Lower leg skin (tissue), 3 donors: ENCODE results near the gene UNC5C.

Source experiments
- POLR2A ChIP-seq, 2 donors: fragments of 450-650 bp; IDR thresholded peaks; one replicate each; pipeline ENCODE4 v1.6.1; 2016 to 2017; ENCODE audit warnings: antibody characterized with exemption in 2 of 2, mild to moderate bottlenecking in 1 of 2, moderate library complexity in 1 of 2
- TF ChIP-seq, protein P1 (sequence below), 3 donors: fragments of 450-650 bp; IDR thresholded peaks; one replicate each; pipeline ENCODE4 v1.5.1; 2016; ENCODE audit warnings: antibody characterized with exemption in 3 of 3, mild to moderate bottlenecking in 3 of 3, moderate library complexity in 2 of 3

DNA sequence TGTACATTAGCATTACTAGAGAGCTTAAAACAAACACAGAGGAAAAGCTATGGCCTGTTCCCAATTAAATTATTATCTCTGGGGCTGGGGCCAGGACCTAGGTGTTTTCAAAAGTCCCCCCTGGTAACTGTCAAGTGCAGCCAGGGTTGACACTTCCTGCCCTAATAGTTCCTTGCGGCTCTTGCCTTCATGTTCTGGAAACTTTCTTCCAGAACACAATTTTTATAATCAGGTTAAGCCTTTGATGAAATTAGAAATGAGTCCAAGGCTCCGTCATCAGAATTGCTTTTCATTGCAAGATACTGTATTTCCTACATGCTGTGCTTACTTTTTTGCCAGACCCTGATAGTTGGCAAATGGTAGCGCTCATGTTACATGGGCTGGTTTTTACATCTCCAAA, 229.6 kb downstream of the UNC5C start:
- TF ChIP-seq, protein P1, sequence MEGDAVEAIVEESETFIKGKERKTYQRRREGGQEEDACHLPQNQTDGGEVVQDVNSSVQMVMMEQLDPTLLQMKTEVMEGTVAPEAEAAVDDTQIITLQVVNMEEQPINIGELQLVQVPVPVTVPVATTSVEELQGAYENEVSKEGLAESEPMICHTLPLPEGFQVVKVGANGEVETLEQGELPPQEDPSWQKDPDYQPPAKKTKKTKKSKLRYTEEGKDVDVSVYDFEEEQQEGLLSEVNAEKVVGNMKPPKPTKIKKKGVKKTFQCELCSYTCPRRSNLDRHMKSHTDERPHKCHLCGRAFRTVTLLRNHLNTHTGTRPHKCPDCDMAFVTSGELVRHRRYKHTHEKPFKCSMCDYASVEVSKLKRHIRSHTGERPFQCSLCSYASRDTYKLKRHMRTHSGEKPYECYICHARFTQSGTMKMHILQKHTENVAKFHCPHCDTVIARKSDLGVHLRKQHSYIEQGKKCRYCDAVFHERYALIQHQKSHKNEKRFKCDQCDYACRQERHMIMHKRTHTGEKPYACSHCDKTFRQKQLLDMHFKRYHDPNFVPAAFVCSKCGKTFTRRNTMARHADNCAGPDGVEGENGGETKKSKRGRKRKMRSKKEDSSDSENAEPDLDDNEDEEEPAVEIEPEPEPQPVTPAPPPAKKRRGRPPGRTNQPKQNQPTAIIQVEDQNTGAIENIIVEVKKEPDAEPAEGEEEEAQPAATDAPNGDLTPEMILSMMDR (IDR thresholded peaks at IDR 0.05): no peak
- TF ChIP-seq POLR2A (IDR thresholded peaks at IDR 0.05): no peak
